HL-60/S4 treated with phorbol 12-myristate 13-acetate at 8.2 ng/mL for 4 days and 3 days (cell line): ENCODE results near the gene PLXDC2.
"Not testable (repeated sequence)": the region's sequence is repeated elsewhere in the genome, so short reads cannot be mapped to it uniquely, and the experiment has no call there.

Experiments
- in situ Hi-C: fragments of 300-500 bp; cut with MboI; formaldehyde crosslinking; loops from 2 replicates; pipeline ENCODE4 v1.15.0; 2022; ENCODE audit warnings: low sequenced_read_pairs

Gene PLXDC2

GRCh38 chr10:20158086-20158485, 341.9 kb downstream of the PLXDC2 start:
- in situ Hi-C loops, result no loop called here

GRCh38 chr10:20162123-20162522, 345.9 kb downstream of the PLXDC2 start:
- in situ Hi-C loops, result no loop called here

GRCh38 chr10:20166096-20166675, 350.0 kb downstream of the PLXDC2 start:
- in situ Hi-C loops, result no loop called here

GRCh38 chr10:20170661-20171060, 354.4 kb downstream of the PLXDC2 start:
- in situ Hi-C loops, result no loop called here

DNA sequence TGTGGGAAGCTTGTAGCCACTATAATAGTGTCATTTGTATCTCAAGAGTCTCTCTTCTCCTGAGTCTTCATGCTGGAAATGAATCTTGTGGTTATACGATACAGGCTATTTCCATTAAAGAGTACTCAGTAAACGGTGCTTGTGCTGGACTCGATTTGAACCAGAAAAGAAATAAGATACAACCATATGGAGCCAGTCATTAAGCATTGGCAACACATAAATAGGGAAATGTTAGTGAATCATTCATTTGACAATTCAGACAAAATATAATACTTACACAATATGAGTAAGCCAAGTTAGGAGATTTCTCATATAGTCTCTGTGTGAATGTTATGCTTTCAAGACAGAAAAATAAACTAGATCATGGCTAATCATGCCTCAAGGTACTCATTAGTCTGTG, 356.8 kb downstream of the PLXDC2 start:
- in situ Hi-C loops, result no loop called here

DNA sequence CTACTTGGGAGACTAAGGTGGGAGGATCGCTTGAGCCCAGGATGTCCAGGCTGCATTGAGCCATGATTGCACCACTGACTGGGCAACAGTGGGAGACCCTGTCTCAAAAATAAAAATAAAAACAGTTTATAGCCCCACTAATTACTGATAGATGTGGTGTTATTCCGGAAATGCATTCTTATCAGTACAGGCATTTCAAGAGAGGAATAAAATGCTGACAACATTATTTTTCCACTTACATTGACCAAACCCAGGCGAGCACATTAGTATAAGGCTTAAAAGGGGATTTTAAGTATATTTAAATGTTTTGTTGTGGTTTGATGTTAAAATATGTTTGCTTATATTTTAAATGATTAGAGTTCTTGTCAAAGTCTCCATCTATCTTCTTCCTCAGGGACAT, 359.5 kb downstream of the PLXDC2 start:
- in situ Hi-C loops, result no loop called here

DNA sequence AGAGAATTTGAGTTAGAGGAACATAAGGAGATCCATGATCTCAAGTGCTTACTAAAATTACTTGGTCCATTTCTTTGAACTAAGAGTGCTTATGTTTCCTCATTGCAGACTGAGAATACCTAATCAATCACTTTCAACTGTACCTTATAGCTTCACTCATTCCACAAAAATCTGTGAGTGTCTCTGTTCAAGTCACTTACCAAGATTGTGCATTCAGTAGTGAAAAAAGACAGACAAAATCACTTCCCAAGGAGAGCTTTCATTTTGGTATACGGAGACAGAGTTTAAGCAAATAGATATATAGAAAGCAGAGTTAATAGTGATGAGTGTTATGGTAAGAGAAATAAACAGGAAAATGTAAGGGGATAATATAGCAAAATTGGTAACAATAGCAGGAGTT, 364.5 kb downstream of the PLXDC2 start:
- in situ Hi-C loops, result no loop called here

GRCh38 chr10:20181434-20181833, 365.2 kb downstream of the PLXDC2 start:
- in situ Hi-C loops, result no loop called here

GRCh38 chr10:20185116-20185515, 368.9 kb downstream of the PLXDC2 start:
- in situ Hi-C loops, result no loop called here

GRCh38 chr10:20191392-20191791, 375.2 kb downstream of the PLXDC2 start:
- in situ Hi-C loops, result not testable (repeated sequence)

DNA sequence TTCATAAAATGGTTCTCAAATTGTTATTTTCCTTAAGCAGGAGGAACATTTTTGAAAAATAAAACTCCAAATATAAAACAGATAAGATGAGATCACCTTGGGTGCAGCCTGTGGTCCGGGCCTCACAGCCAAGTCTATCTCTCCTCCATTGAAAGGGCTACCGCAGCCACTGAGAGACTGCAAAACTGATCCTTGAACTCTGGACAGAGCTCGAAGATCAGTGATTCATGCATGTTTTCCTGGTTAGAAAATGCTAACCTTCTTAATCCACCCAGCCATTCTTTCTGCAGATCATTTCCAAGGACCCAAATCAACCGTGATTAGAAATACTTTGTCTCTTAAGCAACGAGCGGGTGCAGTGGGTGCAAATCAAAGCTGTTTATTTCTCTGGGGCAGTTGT, 378.8 kb downstream of the PLXDC2 start:
- in situ Hi-C loops, result no loop called here

GRCh38 chr10:20200758-20201157, 384.5 kb downstream of the PLXDC2 start:
- in situ Hi-C loops, result no loop called here

GRCh38 chr10:20202337-20202736, 386.1 kb downstream of the PLXDC2 start:
- in situ Hi-C loops, result no loop called here

DNA sequence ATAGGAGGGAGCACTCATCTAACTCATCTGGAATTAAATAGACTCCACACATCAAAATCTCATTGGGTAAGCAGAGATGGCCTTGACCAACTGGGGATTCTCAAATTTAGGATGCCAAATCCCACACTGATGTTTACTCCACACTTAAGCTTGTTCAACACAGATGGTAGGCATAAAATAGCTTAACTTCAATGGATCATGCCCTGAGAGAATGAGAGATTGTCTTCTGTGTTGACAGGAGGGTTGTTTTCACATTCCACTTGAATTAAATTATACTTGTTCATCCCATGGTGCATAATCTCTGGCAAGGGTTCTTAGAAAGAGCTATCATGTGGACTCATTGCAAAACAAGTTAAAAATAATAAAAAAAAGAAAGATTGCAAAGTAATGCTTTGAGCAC, 391.4 kb downstream of the PLXDC2 start:
- in situ Hi-C loops, result no loop called here

DNA sequence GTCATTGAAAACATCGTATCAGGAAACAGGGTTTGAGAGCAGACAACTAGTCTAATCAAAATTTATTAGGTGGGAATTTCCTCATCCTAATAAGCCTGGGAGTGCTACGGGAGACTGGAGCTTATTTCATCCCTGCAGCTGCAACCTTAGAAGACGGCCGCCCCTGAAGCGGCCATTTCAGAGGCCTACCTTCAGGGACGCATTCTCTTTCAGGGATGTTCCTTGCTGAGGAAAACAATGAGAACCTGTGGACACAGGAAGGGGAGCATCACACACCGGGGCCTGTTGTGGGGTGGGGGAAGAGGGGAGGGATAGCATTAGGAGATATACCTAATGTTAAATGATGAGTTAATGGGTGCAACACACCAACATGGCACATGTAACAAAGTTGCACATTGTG, 392.9 kb downstream of the PLXDC2 start:
- in situ Hi-C loops, result not testable (repeated sequence)

- in situ Hi-C loops, result no loop called here
Observed at GRCh38 chr10:20215547-20216152, 399.4 kb downstream of the PLXDC2 start.

- in situ Hi-C loops, result no loop called here
Observed at GRCh38 chr10:20221356-20221755, 405.1 kb downstream of the PLXDC2 start.

- in situ Hi-C loops, result no loop called here
Observed at GRCh38 chr10:20228729-20229128, 412.5 kb downstream of the PLXDC2 start.

DNA sequence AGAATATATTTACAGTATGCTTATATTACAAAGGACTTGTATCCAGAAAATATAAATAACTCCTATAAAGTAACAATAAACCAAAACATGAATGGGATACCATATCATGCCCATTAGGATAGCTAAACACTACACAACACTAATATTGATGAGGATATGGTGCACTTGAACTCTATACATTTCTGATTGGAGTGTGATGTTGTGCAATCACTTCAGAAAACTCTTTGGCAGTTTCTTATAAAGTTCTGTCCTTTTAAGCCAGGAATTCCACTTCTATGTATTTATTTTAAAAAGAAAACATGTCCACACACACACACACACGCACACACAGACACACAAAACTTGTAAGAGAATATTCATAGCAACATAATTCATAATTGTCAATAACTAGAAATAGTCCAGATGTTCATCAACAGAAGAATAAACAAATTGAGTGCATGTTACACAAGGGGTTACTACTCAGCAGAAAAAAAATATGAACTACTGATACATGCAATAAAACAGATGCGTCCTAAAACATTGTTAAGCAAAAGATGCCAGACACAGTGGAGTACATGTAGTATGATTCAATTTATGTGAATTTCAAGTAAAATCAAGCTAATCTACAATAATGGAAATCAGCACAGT, 416.0 kb downstream of the PLXDC2 start:
- in situ Hi-C loops, result no loop called here

GRCh38 chr10:20233423-20233822, 417.2 kb downstream of the PLXDC2 start:
- in situ Hi-C loops, result no loop called here

DNA sequence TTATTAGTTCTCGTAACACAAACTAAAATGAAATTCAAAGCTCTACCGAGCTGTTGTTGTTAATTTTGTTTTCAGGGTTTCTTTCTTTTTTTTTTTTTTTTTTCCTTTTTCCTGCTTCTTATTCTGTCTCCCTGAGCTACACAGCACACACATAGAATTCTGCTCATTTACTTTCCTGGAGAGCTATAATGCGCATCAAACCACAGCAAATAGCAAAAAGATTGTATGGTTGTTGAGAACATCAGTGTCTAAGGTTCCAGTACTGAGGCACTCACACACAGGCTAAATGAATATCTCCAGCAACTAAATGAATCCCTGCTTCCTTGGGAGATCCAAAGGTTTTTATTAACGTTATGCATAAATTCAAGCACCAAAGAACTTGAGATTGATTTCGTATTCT, 418.3 kb downstream of the PLXDC2 start:
- in situ Hi-C loops, result no loop called here

DNA sequence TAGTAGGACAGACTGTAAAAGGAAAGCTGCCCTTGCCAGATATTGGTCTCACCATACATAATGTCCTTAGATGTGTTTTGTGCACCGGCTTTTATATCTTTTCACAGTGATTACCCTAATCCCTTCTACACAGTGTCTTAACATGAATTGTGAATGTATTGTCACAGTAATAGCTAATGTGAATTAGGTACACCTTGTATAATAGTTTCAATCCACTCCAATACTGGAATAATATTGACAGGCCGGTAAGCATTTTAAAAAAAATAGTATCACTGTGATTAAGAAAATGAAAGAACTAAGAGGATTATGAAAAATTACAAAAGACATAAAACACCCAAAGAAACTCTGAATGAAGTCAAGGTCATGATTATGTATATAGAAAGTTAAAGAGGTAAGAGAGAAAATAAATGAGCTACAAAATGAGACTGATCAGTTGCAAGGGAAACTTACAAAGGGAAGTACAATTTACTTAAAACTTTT, 420.9 kb downstream of the PLXDC2 start:
- in situ Hi-C loops, result no loop called here
